NCI-H69 (cell line): ENCODE data around the gene SLIT1.

Source experiments
- DNase-seq: peaks from one replicate; lab custom pipeline; 2025; lab: John Stamatoyannopoulos, UW

Gene SLIT1

DNA sequence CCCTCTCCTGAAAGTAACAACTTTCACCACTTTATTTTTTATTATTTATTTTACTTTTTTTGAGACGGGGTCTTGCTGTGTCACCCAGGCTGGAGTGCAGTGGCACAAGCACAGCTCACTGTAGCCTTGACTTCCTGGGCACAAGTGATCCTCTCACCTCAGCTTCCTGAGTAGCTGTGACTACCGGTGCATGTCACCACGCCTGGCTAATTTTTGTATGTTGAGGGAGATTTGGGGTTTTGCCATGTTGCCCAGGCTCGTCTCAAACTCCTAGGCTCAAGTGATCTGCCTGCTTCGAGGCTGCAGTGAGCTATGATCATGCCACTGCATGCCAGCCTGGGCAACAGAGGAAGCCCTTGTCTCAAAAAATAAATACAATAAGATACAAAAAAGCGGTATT is 14.9 kb upstream of the SLIT1 start:
- DNase-seq = no peak

DNA sequence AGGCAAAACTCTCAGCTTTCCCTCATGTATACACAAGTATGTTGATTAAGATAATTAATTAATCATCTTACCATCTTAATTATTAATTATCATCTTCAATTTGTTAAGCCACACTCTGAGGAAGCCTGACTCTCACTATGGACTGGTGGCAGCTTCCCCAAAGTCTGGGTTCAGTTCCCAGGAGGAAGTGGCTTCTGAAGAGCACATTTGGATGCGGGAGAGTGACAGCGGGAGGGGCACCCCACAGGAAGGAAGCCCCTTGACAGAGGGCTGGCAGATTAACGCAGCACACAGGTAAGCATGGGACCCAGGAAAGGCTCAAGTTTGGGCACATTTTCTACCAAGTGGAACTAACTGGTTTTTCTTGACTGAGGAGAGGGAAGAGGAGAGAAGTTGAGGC is 13.4 kb upstream of the SLIT1 start:
- DNase-seq = no peak

DNA sequence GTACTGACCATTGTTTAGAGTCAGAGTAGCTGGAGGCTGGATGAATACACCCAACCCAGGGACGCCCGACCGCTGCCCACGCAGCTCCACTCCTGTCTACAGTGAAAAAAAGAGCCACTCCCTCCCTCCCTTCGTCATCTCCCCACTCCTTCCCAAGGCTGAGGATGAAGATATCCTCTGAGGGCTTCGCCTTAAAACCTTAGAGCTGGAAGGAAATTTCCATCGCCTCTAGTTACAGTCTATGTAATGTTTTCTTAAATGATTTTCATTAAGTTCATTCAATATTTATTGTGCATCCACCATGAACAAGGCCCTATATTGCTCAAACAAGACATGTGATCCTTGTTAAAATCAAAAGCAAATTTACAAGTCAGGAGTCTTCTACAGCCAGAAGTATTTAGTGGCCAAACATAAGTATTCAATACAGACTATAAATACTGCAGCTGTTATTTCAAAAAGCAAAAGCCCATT is 11.3 kb upstream of the SLIT1 start:
- no peak for DNase-seq

DNA sequence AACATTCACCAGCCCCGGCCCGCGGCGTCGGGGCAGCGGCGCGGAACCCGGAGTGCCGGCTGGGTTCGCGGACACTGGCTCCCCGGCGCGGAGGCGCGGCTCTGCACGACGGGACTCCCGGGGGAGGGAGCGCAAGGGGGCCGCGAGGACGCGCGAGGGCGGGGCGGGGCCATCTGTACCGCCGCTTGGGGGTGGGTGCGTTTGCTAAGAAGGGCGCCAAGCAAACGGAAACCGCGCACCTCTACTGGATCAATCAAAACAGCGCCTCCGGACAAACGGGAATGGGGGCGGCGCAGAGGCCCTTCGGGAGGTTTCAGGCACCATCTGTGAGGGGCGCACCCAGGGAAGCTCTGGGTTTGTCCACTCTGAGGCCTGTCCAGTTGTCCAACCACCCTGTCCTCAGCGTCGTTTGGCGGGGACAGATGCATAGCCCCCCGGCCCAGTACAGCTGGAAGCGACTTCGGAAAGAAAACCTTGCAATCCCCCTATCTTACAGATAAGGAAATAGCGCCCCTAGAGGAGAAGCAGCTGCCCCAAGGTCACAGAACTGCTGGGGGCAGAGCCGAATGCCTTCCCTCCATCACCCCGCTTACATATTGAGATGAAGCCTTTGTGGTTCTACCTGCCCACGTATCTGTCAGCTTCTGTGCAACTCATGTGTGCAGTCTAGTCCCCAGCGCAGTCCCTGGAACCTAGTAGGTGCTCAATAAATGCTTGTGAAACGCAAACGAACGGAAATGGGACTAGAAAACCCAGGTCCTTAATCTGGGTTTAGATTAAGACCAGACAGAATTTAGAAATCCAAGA is 10.7 kb upstream of the SLIT1 start:
- DNase-seq = peak; percentile 90

DNA sequence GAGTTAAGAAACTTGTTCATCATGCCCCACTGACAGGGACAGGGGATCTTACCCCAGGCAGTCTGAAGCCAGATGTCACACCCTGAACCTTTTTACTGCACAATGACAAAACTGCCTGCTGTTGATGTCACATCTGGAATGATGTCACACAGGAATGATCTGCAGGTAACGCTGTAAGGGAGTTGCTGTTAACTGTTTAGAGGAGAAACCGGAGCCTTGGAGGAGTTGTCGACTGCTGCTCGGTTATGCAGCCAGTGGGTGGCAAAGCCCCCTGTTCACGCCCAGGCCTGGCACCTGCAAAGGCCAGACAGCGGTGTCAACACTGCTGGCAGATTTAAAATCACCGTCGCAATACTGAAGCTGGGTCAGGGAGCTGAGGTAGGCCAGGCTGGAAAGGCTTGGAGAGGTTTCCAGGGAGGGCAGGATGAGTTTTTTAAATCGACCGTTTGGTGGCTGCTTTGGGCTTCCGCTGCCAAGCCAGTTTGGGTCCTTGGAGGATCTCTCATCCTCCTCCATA is 10.0 kb upstream of the SLIT1 start:
- peak; percentile 77 for DNase-seq

DNA sequence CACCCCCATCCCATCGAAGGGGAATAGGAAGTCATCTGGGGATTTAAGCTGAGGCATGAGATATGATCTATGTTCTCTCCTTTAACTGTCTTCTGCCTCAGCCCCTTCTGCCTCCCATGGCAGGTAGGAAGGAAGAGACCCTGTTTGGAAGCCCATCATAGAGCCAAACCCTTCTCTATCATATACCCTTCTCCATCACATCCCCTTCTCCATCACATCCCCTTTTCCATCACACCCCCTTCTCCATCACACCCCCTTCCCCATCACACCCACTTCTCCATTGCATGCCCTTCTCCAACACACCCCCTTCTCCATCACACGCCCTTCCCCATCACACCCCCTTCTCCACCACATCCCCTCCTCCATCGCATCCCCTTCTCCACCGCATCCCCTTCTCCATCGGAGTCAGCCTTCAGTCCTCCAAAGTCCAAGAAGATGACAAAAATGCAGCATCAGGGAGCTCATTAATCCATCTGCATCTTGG is 7.2 kb upstream of the SLIT1 start:
- DNase-seq = no peak

DNA sequence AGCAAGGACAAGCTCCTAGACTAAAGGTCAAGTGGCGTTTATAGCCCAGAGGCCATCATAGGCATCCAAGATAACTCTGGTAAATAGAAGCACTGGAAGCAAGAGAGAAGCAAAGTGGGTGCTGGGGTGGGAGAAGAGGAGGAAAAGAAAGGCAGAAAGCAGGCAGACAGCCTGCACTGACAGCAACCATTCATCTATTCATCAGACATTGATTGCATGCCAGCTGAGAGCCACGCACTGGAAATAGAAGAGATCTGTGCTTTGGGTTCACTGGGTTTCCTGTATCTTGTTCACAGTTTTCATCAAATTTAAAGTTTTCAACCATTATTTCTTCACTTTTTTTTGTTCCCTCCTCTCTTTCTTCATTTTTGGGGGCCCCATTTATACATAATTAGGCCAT is 4.7 kb upstream of the SLIT1 start:
- peak; percentile 10 for DNase-seq

DNA sequence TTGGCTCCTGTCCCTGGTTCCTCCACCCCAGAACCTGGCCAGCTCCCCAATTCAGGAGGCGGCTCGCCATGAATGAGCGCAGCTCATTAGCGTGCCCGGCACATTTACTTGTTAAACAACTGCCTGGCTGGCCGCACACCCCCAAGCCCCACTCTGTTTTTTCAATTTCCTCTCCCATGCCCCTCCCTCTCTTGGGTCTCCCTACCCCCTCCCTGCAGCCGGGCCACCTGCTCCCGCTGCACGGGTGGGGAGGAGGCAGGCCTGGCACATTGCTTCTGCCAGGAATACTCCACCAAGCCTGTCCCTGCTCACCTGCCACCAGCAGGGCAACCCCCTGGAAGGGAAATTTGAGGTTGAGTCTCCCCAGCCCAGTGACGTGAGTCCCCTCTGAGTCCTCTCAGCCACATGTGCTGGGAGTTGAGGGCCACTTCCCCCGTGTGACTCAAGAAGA is 2.5 kb upstream of the SLIT1 start:
- peak; percentile 92 for DNase-seq

DNA sequence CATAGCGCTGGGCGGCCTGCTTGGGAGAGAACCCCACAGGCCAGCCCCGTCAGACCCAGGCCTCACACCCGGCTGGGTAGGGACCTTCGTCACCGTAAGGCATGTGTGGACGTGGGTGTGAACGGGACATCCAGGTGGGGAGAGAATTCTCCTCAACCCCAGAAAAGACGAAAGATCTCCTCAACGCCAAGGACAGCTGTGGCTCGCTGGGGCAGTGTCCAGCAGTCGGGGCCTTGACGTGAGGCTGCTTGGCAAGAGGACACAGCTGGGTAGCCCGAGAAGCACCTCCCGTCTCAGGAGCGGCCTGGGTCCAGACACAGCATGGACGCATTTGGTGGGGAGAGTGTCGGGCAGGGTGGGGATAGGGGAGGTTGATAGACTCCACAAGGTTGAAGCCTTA is 1.2 kb upstream of the SLIT1 start:
- no peak for DNase-seq

DNA sequence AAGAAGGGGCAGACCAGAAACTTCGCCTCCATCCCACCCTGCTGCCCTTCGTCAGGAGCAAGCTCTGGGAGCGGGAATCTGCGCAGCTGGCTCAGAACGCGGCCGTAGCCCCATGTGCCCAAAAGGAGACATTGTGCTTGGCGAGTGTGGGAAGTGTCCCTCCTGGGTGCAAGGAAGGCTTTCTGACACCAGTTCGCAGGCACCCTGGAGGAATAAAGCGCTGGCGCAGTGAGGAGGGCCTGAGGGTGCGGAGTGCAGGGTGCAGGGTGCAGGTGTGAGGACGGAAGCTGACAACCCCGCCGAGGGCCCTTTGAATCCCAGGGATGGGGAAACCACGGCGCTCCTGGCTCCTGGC is 811 bp downstream of the SLIT1 start:
- DNase-seq = peak; percentile 56

DNA sequence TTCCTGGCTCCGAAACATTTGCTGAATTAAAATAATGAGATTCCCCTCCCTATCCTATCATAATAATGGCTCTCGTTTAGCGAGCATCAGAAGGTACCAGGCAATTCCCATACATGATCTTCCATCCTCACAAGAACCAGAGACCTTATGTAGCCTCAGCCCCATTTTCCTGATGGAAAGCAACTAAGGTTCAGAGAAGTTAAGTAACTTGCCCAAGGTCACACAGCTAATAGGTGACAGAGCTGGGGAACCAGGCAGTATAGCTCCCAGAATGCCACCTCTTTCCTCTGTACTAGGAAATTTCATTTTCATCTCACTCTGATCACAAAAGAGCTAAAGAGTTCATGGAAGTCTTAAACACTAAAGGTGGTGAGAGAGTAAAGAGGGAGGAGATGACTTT is 2.4 kb downstream of the SLIT1 start:
- no peak for DNase-seq

DNA sequence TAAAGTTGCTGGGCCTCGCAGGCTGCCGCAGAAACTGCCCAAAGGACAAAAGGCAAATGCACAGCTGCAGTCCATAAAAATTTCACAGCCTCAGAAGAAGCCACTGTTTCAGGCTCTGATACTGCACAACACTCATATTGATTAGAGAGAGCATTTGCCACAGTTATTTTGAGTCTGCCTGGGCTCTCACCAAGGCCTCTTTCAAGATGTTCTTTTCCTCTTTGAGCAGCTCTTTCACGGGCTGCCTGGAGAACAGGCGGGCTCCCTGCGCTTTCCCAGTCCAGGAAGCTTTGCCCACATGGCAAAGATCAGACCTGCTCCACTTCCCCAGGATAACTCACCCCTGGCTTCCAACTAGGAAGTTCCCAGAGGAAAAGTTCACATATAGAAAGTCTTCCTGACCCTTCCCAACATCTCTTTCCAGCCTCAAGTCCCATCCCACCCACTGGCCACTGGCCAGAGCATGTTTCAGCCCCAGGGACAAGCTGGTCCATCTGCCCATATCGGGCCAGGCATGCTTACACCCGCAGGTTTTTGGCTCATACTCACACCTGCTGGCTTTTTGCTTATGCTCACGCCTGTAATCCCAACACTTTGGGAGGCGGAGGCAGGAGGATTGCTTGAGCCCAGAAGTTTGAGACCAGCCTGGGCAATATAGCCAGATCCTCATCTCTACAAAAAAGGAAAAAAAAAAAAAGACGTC is 3.3 kb downstream of the SLIT1 start:
- DNase-seq = peak; percentile 49

DNA sequence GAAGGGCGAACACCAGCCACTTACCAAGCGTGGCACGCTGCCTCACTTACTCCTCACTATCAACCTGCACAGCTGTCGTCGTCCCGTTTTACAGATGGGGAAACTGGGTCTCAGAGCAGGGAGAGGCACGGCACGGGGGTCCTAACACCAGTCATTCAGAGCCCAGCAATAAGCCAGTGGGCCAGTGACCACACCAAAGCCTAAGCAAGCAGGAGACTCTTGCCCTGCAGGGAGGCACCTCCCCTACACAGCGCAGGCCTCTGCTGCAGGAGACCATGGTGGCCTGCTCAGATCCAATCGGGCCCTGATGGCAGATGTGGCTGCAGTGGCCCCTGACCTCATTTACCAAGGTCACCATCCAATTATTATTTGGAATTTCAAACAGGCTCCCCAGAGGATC is 4.8 kb downstream of the SLIT1 start:
- no peak for DNase-seq

DNA sequence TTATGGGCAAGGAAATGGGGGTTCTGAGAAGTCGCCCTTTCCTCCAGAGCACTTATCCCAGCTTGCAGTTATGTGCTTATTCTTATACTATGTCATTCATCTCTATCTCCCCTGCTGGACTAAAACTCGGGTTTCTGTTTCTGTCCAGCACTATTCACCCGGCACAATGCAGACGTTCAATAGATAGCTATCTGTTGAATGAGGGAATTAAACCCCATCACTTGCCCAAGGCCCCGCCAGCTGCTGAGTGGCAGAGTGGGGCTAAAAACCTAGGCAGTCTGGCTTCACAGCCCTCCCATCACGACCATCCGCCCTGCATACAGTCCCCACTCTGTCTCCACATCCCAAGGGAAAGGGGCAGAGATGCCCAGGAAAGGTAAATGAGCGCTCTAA is 5.4 kb downstream of the SLIT1 start:
- peak; percentile 61 for DNase-seq

DNA sequence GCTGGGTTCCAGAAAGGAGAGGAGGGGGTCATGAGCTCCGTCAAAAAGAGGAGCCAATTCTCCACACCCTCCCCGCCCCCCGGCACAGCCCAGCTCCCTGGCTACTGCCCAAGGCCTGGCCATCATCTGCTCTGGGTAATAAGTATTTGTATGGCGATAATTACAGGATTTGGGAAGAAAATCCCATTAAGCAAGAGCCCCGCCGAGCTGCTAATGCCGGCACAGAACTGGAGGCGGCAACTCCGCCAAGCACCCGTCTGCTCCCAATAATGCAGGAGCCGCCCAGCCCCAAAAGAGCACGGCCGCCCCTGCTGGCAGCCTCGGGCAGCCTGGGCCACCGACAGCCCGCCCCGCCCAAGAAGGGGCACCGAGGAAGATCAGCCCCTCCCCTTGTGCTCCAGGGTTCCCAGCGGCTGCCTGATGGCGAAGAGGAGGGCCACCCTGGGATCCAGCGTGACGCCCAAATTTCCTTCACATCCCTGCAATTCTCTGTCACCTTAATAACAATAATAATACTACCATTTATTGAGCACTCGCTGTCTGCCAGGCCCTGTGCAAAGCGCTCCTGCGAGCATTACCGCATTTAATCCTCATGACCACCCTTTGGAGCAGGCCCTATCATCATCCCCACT is 5.9 kb downstream of the SLIT1 start:
- DNase-seq = peak; percentile 98

DNA sequence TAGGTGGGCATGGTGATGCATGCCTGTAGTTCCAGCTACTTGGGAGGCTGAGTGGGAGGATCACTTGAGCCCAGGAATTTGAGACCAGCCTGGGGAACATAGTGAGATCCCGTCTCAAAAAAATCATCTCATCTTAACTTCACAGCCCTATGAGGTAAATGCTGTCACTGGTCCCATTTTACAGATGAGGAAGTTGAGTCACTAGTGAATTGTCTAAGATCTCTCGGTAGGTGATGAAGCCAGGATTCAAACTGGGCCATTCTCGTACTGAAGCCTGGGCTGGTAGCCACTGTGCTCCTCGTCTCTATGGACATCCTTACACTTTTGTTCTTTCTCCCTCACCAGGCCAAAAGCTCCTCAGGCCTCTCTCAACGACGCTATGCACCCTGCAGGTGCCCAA is 6.4 kb downstream of the SLIT1 start:
- no peak for DNase-seq

DNA sequence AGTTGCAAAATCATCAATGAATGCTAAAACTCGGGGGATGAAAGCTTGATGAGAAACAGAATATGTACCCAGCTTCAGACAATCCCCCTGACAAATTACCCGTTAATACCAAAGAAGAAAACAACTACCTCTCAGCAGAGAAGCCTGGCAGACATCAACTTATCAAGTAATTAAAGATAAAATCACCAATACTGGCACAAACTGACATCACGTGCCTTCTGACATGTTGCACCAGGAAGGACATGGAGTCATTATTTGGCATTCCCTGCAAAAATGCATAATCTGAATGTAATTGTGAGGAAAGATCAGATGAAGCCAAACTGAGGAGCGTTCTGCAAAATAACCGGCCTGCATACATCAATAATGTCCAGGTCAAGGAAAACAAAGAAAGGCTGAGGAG is 7.7 kb downstream of the SLIT1 start:
- DNase-seq = no peak

DNA sequence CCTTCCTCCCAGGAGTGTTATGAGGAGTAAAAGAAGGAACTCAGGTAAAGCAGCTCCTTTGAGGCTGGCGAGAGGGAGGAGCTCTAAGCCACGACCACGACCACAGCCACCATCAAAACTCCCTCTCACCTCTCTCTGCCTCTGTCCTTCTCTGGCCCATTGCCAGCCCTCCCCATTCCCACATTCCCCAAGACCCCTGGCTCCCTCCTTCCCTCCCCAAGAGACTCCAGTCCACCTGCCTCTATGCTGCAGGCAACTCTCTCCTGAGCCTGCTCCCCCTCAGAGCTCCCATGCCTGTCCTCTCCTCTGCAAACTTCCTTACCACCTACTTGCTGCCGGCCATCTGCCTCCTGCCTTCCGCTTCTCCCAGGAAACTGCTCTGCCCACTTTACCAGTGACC is 9.5 kb downstream of the SLIT1 start:
- peak; percentile 46 for DNase-seq

DNA sequence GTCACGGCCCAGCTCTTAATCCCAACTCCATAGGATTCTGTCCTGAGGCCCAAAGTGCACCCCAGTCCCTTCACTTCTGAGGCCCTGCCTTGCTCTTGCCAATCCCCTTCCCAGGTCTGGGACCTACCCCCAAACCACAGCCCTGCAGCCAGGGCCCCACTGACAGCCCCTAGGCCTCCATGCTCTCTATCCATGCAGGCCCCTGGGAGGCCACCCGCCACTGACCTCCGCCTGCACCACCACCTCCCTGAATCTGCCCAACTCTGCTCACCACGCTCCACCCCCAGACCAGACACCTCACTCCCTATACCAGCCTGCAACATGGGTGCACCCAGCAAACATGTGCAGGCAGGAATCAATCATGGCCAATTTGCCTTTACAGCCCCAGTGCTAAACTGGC is 10.2 kb downstream of the SLIT1 start:
- DNase-seq = no peak

DNA sequence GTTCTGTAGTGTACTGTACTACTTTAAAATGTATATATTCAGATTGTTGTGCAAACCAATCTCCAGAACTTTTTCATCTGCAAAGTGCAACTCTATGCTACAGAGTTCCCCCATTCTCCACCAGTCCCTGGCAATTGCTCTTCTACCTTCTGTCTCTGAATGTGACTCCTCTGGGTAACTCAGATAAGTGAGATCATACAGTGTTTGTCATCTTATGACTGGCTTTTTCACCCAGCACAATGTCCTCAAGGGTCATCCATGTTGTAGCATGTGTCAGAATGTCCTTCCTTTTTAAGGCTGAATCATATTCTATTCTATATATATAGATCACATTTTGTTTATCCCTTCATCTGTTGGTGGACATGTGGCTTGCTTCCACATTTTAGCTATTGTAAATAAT is 10.8 kb downstream of the SLIT1 start:
- no peak for DNase-seq

DNA sequence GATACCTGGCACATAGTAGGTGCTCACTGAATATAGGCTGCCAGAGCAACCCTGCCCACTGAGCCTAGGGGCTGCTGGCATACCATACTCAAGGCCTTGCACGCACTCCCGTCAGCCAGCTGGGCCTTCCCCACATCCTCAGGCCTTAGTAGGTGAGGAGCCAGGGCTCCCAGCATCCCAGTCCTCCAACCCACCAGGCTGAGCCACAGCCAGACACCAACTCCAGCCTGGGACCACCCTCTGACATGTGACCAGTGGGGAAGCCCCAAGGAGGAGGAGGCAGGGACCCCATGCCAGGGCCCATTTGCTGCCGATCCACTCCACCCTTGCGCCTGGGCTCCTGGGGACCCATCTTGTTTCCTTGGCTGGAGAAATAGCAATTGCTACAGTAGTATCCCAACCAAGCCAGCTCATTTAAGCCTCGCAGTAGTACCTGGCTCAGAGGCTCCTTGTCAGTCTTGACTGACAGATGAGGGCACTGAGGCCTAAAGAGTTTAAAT is 11.4 kb downstream of the SLIT1 start:
- DNase-seq = no peak

DNA sequence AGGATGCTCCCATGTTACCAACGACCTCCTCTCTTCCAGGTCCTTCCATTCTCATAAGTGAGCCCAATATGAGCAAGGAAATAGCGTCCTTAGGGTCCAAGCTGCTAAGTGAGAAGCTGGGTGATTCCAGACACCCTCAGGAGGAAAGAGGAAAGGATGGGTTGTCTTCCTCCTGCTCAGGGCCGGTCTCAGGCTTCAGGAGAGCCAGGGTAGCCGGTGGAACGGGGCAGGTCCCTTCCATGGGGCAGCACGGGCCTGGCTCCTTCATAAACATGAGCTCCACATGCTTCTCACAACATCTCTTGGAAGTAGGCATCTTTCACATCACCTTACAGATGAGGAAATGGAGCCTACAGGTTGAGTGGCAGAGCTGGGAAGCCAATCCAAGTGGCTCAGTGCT is 12.7 kb downstream of the SLIT1 start:
- DNase-seq = no peak

DNA sequence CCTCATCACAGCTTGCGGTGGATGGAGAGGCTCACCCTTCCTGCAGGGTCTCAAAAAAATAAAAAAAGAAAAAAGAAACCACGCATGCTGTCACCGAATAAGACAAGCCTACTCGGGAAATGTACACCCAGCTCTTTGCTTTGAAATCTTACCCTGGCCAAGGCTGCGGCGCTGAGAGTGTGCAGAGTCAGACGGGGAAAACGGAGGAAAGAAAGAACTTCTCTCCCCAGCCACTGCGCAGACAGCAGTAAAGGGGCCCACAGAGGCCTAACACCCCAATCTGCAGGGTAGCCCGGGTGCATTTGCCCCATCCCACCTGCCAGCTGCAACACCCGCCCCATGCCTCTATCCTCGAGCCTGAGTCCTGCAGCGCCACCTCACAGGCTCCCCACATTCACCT is 14.8 kb downstream of the SLIT1 start:
- DNase-seq = no peak
